ENCODE results near the gene NEK6. TPM values are rescaled to one million over a fixed set of nuclear protein-coding genes. Genes with fewer than 3 reads are reported as not detected.

NEK6 gene
- total and polyA plus RNA-seq, 3 donors from 2014 or later, result 11.5 to 21.5 (median 21.4) TPM

DNA sequence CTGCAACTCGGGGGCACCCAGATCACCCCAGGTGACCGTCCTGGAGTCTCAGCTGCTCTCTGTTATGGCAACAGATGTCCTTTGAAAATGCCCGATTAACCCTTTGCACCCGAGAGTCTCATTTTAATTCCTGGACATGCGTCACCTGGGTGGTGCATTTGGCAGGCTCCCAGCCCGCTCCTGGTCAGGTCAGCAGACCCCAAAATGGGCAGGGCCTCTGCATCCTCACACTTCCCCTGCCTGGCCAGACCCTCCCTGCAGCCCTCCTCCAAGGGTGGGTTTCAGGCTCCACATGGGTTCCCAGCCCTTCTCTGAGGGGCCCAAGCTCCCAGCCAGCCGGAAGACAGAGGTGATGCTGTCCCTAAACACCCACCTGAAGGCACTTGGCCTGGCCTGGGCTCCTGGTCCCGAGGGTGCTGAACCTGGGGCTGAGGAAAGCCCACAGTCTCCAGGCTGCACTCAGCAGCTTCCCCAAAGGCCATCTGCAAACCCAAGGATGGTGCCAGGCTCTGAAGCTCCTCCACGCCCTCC, 88.1 kb downstream of the NEK6 start:
- intact Hi-C loops (cut with DNase I; ENCODE audit: low total_unique reads), result no loop called here
- DNase-seq, result no peak
- TF ChIP-seq POLR2A (IDR thresholded peaks at IDR 0.05), result no peak
- TF ChIP-seq, protein P1, sequence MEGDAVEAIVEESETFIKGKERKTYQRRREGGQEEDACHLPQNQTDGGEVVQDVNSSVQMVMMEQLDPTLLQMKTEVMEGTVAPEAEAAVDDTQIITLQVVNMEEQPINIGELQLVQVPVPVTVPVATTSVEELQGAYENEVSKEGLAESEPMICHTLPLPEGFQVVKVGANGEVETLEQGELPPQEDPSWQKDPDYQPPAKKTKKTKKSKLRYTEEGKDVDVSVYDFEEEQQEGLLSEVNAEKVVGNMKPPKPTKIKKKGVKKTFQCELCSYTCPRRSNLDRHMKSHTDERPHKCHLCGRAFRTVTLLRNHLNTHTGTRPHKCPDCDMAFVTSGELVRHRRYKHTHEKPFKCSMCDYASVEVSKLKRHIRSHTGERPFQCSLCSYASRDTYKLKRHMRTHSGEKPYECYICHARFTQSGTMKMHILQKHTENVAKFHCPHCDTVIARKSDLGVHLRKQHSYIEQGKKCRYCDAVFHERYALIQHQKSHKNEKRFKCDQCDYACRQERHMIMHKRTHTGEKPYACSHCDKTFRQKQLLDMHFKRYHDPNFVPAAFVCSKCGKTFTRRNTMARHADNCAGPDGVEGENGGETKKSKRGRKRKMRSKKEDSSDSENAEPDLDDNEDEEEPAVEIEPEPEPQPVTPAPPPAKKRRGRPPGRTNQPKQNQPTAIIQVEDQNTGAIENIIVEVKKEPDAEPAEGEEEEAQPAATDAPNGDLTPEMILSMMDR (IDR thresholded peaks at IDR 0.05), result no peak
- no peak overlapping the region for H3K27ac ChIP-seq
- no peak overlapping the region for H3K4me3 ChIP-seq
- no peaks in the 10 kb centered on the region for H3K9me3 ChIP-seq
- H3K27me3 ChIP-seq, result no peaks in the 10 kb centered on the region
- WGBS, 2 donors, result 78 to 95% methylated on average over 5 to 9 of the region's 9 CpGs
- H3K4me1 ChIP-seq, result peaks cover 12% of the 10 kb centered on the region
- H3K36me3 ChIP-seq (ENCODE audit: low read depth, missing control alignments), result no peaks in the 10 kb centered on the region

DNA sequence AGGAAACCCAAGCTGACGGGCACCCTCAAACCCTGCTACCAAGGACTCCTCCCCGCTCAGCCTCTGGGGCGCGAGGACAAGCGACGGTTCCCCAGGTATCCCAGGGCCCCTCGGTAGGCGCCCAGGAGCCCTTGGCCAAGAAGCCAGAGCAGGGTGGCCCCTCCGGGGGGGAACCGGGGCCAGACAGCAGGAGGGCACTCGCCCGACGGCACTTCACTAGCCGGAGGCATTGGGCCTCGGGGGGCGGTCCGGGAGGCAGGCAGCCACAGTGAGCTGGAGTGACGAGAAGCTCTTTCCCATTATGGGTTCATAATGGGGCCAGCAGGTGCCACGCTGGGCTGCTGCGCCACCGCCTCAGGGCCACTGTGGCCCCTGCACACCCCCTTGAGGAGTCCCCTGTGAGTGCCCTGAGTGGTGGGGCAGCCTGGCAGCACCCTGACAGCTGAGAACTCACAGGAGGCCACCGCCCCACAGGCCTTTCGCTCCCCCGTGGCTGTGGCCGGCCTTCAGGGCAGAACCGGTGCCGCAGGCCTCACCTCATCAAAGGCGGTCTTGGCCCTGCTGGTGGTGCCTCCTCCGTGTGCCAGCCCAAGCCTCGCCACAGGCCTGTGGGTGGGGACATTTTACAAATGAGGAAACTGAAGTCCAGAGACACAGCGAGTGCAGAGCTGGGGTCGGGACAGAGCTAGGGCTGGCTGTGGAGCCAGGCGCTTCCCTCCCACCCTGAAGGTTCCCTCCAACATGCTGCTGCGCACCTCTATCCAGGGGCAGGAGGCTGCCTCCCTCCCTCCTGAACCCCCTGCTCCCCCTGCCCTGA, 88.8 kb downstream of the NEK6 start:
- no peaks in the 10 kb centered on the region for H3K36me3 ChIP-seq (ENCODE audit: low read depth, missing control alignments)

DNA sequence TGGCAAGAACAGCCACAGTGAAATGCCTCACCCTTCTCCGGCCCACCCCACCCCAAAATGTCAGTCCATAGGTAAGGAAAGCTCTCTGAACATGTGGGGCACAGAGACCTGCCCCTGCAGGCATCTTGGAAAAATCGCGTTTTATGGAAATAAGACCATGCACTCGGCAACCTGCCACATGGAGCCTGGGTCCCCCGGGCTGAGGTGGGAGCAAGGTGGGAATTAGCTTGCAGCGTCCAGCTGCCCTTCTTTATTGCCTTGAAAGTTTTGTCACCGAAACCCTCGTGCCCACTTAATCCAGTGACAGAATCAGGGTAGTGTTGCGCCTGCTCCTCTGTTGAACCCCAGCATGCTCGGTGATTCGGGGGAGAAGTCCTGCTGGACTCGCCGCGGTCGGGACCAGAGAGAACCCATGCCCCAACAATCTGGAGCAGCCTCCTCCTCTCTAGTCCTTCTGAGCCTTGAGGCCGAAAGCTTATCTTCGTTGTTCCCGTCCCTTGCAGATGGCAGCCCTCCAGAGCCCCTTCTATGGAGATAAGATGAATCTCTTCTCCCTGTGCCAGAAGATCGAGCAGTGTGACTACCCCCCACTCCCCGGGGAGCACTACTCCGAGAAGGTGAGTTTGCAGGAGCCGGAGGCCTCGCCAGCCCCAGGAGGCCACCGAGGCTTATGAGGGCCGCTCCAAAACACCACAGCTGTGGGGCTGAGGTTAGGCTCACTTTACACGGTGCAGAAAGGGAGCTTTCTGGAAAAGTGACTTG, 89.6 kb downstream of the NEK6 start:
- 67 to 73% methylated on average over 25 to 26 of the region's 26 CpGs for WGBS, 2 donors
- intact Hi-C loops (cut with DNase I; ENCODE audit: low total_unique reads), result no loop called here
- no peak overlapping the region for H3K4me3 ChIP-seq
- DNase-seq, result no peak
- H3K36me3 ChIP-seq (ENCODE audit: low read depth, missing control alignments), result no peaks in the 10 kb centered on the region
- no peaks in the 10 kb centered on the region for H3K27me3 ChIP-seq
- TF ChIP-seq POLR2A (IDR thresholded peaks at IDR 0.05), result no peak
- TF ChIP-seq, protein P1 (IDR thresholded peaks at IDR 0.05), result no peak
- no peak overlapping the region for H3K27ac ChIP-seq
- H3K4me1 ChIP-seq, result peaks cover 12% of the 10 kb centered on the region
- no peaks in the 10 kb centered on the region for H3K9me3 ChIP-seq

More for the DNA sequence above, 88.8 kb downstream of the NEK6 start:
- TF ChIP-seq POLR2A (IDR thresholded peaks at IDR 0.05), result no peak
- TF ChIP-seq, protein P1 (IDR thresholded peaks at IDR 0.05), result no peak
- Histone ChIP-seq H3K9me3 (no peaks in the 10 kb centered on the region), H3K27me3 (no peaks in the 10 kb centered on the region), H3K4me3 (no peak overlapping the region), H3K4me1 (peaks cover 12% of the 10 kb centered on the region), H3K27ac (no peak overlapping the region)
- intact Hi-C loops (cut with DNase I; ENCODE audit: low total_unique reads), result no loop called here
- DNase-seq, result no peak
- WGBS, 2 donors, result 91% methylated on average over 34 of the region's 34 CpGs; no CpG with 5 or more reads in 1 of the 2 donors

DNA sequence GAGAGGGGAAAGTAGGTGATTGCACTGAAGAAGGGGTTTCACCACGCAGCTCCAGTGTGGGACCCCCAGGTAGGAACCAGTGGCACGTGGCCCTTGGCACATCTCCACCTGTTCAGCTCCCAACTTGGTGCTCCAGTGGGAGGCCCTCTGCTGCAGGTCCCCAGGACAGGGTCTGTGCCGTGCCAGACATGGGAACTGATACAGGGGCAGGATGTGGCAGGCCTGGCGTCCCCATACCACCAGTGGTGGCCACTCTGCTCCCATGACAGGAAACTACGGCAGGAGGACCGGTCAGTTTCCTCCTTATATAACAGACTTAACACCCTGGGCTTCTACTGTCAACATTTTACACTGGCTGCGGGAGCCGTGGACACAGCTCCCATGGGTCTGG, 90.2 kb downstream of the NEK6 start:
- no peak for TF ChIP-seq POLR2A (IDR thresholded peaks at IDR 0.05)
- TF ChIP-seq, protein P1 (IDR thresholded peaks at IDR 0.05), result no peak
- Histone ChIP-seq H3K9me3 (no peaks in the 10 kb centered on the region), H3K27ac (no peak overlapping the region), H3K4me3 (no peak overlapping the region), H3K4me1 (peaks cover 12% of the 10 kb centered on the region), H3K36me3 (ENCODE audit: low read depth, missing control alignments) (no peaks in the 10 kb centered on the region), H3K27me3 (no peaks in the 10 kb centered on the region)
- intact Hi-C loops (cut with DNase I; ENCODE audit: low total_unique reads), result no loop called here
- WGBS, 2 donors, result 87 to 91% methylated on average over 8 of the region's 8 CpGs
- DNase-seq, result no peak

All from testis (tissue), 3 donors.